EH (cell line): ENCODE measurements around the gene OTOS.

Experiments
- DNase-seq: peaks from one replicate; pipeline ENCODE4 v3.0.0-alpha.2; 2015; ENCODE audit warnings: low read depth

Gene OTOS

GRCh38 chr2:240151477-240152031 lies 11.1 kb upstream of the OTOS start:
- no peak for DNase-seq

DNA sequence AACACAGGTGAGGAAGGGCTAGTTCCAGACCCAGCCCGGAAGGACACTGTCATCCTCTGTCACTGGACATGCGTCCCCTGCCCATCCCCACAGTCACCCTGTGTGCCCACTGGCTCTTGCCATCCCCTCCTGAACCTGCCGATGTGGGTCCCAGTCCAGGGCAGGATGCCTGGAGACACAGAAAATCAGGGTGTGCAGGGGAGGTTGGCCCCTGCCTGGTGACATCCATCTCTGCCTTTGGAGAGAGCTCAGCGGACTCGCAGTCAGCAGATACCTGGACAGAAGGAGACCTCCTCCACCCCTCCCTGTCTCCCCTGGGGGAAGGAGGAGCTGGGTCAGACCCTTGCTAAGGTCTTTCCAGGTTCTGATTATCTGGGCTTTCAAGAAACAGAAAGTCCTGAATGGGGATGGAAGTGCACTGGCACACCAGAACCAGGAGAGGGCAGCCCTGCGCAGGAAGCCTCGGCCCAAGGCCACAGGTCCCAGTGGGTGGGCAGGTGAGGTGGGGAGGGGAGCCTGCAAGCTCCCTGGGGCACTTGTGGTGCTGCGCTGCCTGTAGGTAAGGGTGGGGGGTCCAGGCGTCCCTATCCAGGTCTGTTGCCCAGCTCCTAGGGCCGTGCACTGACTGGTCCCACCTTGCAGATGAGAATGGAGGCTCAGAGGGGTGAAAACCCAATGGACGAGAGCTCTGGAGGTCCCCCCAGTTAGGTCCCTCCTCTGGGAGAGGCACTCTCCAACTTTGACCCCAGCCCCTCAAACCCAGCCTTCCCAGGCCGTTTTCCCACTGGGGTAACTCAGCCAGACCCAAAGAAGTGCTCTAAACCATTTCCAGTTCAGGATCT lies 9.7 kb upstream of the OTOS start:
- DNase-seq: peak; percentile 33

DNA sequence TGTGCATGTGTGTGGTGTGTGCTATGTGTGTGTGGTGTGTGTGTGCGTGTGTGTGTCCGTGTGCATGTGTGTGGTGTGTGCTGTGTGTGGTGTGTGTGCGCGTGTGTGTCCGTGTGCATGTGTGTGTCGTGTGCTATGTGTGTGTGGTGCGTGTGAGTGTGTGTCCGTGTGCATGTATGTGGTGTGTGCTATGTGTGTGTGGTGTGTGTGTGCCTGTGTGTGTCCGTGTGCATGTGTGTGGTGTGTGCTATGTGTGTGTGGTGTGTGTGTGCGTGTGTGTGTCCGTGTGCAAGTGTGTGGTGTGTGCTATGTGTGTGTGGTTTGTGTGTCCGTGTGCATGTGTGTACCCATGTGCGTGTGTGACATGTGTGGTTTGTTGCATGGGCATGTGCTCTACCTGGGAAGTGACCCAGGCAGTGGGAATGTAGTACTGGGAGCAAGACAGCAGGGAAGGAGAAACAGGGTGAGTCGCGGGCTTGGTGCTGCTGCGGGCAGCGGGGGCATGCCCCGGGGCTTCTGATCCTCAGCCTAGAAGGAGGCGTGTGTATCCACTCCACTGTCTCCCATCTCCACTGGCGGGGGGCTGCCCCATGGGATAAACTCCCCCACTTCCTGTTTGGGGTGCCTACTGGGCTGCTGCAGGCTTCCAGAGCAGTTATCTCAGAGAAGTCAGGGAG lies 7.6 kb upstream of the OTOS start:
- no peak for DNase-seq

DNA sequence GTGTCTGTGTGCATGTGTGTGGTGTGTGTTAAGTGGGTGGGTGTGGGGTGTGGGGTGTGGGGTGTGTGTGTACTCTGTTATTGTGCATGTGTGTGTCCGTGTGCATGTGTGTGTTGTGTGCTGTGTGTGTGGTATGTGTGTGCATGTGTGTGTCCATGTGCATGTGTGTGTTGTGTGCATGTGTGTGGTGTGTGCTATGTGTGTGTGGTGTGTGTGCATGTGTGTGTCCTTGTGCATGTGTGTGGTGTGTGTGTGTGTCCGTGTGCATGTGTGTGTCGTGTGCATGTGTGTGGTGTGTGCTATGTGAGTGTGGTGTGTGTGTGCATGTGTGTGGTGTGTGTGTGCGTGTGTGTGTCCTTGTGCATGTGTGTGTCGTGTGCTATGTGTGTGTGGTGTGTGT lies 6.9 kb upstream of the OTOS start:
- DNase-seq: no peak

- DNase-seq: no peak
Observed at GRCh38 chr2:240146627-240147278, 6.3 kb upstream of the OTOS start.

DNA sequence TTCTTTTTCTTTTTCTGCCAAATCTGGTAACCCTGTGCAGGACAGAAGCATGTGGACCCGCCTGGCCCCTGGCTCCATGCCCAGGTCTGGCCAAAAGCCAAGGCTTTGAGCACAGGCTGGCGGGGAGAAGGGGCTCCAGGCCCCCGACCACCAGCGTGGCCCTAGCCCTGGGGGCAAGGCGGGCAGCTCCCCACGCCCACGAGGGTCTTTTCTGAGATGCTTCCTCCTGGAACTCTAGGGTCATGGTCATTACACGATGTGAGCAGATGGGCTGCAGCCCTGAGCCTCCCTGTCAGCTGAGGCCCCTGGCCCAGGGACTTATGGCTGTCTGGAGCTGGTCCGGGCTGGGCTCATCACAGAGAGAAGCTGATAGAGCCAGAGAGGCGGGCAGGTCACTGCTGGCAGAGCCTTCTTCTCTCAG lies 5.7 kb upstream of the OTOS start:
- DNase-seq: no peak

DNA sequence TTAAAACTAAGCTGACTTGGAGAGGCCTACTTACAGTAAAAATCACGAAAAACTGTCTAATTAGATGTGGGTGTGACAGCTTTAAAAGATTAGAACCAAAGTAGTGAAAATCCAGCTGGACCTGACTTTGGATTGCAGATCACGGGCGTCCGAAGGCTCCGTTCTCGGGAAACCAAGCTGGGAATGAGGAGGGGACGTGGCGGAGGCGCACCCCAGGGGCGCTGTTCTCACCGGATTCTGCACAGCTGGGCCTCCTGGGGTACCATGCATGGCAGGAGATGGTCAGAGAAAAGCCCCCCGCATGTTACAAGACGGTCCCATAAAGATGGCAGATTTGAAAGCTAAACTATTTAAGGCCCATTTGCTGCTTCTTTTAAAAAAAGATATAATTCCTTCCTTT lies 5.0 kb upstream of the OTOS start:
- no peak for DNase-seq

DNA sequence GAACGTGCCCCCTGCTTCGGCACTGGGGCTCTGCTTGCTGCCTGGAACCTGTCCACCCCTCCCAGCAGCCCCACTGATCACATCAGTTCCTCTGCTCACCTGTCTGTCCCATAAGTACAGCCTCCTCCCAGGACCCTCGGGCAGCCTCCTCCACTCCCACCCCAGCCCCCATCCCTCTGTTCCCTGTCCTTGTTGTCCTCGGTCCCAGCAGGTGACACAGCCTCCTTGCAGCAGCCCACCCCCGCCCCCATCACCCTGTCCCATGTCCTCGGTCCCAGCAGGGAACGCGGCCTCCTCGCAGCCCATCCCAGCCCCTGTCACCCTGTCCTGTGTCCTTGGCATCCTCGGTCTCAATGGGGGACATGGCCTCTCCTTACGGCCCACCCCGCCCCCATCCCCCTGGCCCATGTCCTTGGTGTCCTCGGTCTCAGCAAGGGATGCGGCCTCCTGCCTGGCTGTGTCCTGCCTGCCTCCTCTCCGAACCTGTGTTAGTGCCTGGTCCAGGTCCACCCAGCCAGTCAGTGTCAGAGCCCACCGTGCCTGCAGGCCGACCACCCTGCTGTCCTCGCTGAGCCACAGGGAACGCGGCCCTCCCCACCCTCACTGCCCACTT lies 4.3 kb upstream of the OTOS start:
- DNase-seq: no peak

- peak; percentile 60 for DNase-seq
Observed at GRCh38 chr2:240143801-240144648, 3.6 kb upstream of the OTOS start.

DNA sequence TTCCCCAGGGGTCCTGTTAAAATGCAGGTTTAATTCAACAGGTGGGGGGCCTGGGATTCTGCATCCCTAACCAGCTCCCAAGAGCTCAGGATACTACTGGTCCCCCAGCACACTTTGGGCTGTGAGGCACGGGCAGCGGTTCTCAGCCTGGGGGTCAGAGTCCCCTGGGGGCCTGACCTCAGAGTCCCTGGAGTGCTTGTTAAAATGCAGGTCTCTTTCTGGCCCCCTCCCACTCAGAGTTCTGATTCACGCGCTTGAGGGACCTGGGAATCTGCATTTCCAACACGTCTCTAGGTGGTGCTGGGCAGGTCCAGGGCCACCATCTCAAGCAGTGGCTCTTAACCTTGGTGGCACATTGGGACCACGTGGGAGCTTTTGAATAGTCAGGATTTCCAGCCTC lies 2.8 kb upstream of the OTOS start:
- no peak for DNase-seq

DNA sequence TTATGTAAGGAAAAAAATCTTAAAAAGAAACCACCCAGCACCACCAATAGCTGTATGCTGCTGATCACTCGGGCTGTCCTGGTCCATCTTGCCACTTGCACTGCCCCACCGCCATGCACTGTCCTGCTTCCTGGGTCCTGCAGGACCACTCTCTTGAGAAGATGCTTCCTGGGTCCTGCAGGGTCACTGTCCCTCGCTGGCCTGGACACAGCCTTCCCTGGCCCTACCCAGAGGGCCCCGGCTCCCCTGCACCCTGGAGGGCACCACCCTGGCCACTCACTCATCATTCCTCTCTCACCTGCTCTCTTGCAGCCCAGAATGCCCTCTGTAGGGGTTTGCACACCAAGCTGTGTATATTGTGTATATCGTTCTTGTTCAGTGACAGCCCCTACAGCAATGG lies 2.4 kb upstream of the OTOS start:
- no peak for DNase-seq

DNA sequence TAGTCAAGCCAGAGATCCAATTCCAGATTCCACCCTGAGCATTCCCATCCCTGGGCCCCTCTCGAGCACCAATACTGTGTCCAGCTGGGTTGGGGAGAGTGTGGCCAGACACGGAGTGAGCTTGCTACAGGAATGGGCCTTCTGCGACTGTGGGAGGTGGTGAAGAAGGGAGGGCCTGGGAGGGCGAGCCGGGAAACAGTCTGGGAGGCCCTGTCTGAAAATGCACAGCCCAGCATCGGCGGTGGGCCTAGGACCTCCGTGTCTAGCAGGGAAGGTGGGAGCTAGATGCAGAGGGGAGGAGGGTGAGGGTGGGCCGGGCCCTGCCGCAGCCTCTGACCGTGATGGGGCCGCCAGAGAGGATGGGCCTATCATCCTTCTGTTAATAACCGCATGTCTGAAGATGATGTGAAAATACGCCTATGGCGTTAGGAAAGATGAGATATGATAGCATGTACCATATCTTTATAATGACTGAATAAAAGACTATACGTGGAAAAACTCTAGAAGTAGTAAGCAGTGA lies 1.9 kb upstream of the OTOS start:
- DNase-seq: no peak

- DNase-seq: no peak
Observed at GRCh38 chr2:240141736-240142135, 1.3 kb upstream of the OTOS start.

DNA sequence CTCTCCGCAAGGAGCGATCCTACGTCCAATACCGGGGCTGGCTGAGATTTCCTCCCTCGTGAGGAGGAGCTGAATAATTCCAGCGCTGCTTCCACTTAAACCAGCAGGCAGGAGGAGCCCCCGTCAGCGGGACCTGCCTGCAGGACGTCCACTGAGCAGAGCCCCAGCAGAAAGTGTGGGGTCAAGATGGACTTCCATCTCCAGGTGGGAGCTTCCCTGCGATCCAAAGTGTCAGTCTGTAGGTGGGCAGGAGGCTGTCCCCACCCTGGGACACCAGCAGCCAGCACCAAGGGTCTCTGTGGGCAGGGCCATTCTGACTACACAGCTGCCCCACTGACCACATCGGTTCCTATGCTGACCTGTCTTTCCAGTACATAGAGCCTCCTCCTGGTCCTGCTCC lies 462 bp upstream of the OTOS start:
- DNase-seq: no peak

- DNase-seq: no peak
Observed at GRCh38 chr2:240139666-240140393, 628 bp downstream of the OTOS start.

DNA sequence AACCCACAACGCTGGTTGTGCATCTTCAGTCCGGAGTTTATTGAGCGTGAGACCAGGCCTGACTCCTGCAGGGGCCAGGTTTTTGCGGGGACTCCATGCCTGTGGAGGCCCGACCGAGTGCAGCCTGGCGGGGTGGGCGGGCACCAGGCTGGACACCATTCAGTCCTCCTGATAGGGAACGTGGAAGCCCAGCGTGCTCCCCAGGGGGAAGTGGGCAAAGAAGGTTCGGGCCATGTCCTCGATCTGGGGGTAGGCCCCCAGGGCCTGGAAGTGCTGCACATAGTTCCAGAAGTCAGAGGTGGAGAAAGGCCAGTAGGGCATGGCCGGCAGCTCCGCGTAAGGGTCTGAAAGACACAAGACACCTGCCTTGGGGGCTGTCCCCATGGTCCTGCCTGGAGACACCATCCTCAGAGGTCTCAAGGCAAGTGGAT lies 1.4 kb downstream of the OTOS start:
- no peak for DNase-seq

- no peak for DNase-seq
Observed at GRCh38 chr2:240138254-240138984, 2.0 kb downstream of the OTOS start.

GRCh38 chr2:240137596-240138253 lies 2.7 kb downstream of the OTOS start:
- DNase-seq: no peak

- DNase-seq: no peak
Observed at GRCh38 chr2:240136671-240137292, 3.7 kb downstream of the OTOS start.
